HG02938 (cell line): Measurements from ENCODE around the gene LNPK.
"Not testable (repeated sequence)": the region's sequence is repeated elsewhere in the genome, so short reads cannot be mapped to it uniquely, and the experiment has no call there.

Source experiments
- ATAC-seq: cut with Tn5 transposase; IDR thresholded peaks from one replicate; pipeline ENCODE4 v1.9.1; 2021; ENCODE audit warnings: mild to moderate bottlenecking, moderate library complexity; ENCODE audit not compliant: unreplicated experiment

LNPK gene

DNA sequence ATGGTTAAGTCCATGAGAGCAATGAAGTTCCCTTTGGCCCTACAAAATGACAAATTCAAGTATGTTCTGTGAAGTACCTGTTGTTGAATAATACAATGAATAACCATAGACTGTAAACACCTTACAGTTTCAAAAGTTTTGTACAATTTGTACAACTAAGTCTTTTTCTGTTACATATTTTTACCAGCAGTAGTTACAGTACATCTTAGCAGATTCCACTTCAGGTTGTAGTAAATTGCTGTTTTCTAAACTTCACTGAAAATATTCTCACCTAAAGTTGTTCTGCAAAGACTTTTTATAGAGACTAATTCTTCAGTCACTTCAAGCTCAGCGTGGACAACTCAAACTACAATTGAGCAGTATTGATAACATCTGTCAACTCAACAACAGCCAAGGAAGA is 28.7 kb downstream of the LNPK start:
- ATAC-seq, result no peak

DNA sequence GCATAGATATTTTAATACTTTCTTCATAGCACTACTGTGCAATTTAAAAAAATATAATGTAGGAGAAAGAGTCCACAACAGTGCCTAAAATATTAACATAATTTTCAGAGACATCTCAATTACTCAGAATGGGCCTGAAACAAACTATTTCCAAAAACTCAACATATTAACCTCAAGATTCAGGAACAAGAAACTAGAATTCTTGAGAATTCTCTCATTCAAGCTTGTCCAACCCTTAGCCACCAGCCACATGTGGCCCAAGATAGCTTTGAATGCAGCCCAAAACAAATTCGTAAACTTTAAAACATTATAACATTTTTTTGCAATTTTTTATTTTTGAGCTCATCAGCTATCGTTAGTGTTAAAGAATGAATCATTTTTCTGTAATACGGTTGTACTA is 35.2 kb downstream of the LNPK start:
- no peak for ATAC-seq

DNA sequence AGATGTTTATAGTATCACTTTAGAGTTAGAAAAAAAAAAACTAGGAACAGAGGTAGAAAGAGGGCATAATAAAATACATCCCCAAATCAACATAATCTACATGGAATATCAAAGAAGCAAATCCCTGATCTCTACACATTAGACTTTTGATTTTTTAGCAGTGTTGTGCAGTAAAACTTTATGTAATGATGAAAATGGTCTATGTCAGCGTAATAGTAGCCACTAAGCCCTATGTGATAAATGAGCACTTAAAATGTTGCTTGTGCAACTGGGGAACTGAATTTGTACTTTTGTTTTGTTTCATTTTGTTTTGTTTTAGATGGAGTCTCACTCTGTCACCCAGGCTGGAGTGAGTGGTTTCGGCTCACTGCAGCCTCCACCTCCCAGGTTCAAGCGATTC is 36.3 kb downstream of the LNPK start:
- ATAC-seq, result no peak

DNA sequence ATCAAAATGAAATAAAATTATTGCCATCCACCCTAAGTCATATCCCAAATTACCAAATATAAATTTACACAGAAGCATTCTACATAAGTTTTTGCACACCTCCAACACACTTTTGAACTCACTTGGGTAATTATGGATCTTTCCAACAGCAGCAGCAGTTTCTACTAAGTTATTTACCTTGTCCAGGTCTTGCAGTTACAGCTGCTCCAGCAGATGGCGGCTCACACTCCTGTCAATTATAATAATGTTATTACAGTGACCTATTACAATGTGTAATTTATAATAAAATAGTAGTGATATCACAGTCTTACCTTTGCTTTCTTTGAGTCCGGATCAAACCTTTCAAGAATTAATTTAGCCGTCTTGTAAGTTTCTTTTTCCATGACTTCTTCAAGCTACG is 37.9 kb downstream of the LNPK start:
- no peak for ATAC-seq

DNA sequence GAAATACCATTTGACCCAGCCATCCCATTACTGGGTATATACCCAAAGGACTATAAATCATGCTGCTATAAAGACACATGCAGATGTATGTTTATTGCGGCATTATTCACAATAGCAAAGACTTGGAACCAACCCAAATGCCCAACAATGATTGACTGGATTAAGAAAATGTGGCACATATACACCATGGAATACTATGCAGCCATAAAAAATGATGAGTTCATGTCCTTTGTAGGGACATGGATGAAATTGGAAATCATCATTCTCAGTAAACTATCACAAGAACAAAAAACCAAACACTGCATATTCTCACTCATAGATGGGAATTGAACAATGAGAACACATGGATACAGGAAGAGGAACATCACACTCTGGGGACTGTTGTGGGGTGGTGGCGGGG is 38.9 kb downstream of the LNPK start:
- not testable (repeated sequence) for ATAC-seq

DNA sequence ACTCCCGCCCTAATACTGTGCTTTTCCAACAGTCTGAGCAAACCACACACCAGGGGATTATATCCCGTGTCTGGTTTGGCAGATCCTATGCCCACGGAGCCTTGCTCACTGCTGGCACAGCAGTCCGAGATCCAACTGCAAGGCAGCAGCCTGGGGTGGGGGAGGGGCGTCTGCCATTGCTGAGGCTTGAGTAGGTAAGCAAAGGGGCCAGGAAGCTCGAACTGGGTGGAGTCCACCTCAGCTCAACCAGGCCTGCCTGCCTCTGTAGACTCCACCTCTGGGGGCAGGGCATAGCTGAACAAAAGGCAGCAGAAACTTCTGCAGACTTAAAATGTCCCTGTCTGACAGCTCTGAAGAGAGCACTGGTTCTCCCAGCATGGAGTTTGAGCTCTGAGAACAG is 44.2 kb downstream of the LNPK start:
- ATAC-seq, result no peak

DNA sequence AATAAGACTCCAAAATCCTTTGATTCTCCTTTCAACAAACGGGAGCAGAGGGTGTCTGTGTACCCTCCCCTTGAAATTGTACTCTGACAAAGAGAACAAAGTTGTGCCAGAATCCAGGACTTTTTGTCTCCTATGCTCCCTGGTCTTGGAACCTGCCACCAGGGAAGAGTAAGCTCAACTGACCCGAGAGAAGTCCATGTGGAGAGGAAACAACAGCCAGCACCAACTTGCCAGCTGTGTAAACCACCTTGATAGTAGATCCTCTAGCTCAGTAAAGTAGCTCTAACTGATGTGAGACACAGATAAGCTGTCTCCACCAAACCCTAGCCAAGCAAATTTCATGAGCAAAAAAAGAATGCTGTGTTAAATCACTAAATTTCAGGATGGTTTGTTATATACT is 46.9 kb downstream of the LNPK start:
- no peak for ATAC-seq

DNA sequence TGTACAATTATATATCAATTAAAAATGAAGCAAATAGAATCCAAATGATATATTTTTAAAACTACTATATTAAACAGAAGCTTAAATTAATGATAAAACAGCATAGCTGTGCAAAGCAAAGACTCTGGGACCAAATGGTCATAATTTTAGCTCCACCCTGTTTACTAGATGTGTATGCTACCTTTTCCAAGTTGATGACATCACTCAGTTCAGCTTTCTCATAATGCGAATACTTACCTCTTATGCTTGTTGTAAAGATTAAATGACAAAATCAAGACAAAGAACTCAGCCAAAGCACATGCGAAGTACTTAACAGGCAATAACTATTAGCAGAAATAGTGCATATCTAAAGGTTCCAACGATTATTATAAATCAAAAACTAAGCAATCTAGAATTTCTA is 51.6 kb downstream of the LNPK start:
- ATAC-seq, result no peak

DNA sequence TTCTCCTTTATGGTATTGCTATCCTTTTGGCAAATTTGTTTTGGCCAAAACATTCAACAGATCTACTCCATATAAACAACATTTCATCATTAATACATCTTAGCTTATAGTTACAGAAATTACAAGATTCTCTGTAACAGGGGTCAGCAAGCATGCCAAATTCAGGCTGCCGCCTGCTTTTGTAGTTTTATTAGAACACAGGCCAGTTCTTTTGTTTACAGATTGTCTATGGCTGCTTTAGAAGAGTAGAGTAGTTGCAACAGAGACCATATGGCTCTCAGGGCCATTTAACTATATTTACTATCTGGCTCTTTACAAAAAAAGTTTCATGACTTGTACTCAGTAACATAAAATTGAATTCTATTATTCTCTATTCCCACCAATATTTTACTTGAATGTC is 53.9 kb downstream of the LNPK start:
- ATAC-seq, result no peak

DNA sequence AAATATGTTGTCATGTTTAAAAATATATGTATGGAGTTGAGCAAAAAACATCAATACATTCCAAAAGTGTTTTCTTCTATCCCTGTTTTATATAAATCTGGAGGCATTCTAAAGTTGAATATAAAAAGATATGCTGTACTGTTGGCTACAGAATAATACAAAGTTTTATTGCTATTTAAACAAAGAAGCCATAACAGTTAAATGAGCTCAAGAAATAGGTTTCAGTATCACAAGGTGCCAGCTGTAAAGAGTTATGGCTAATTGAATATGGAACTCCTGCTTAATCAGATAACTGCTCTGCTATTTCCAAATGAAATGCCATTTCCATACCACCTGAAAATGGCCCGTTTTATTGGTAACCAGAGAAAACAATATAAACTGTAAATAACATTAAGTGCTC is 55.0 kb downstream of the LNPK start:
- ATAC-seq, result no peak

DNA sequence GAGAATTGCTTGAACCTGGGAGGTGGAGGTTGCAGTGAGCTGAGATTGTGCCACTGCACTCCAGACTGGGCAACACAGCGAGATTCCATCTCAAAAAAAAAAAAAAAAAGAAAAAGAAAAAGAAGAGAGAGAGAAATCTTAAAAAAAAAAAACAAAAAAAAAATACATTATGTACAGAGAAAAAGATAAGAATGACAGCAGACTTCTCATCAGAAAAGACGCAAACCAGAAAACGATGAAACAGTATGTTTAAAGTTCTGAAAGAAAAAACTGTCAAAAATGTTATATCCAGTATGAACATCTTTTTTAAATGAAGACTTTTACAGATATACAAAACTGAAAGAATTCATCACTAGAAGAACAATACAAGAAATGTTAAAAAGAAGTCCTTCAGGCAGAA is 60.4 kb downstream of the LNPK start:
- ATAC-seq, result no peak

DNA sequence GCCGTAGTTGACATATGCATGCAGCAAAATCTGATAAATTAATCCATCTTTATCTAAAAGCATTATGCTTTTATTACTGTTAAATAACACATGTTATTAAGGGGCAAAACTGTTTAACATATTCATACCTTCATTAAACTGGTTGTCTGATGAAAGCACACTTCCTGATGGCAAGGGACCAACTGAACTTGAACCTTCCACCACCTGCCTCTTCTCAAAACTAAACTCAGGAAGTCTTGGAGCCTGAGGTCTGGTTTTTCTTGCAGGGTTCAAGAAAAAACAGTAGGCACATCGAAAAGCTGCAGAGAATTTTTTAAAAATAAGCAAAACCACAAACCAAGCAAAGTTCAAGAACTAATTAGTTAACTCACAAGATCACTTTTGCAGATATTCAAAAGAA is 64.9 kb downstream of the LNPK start:
- no peak for ATAC-seq

DNA sequence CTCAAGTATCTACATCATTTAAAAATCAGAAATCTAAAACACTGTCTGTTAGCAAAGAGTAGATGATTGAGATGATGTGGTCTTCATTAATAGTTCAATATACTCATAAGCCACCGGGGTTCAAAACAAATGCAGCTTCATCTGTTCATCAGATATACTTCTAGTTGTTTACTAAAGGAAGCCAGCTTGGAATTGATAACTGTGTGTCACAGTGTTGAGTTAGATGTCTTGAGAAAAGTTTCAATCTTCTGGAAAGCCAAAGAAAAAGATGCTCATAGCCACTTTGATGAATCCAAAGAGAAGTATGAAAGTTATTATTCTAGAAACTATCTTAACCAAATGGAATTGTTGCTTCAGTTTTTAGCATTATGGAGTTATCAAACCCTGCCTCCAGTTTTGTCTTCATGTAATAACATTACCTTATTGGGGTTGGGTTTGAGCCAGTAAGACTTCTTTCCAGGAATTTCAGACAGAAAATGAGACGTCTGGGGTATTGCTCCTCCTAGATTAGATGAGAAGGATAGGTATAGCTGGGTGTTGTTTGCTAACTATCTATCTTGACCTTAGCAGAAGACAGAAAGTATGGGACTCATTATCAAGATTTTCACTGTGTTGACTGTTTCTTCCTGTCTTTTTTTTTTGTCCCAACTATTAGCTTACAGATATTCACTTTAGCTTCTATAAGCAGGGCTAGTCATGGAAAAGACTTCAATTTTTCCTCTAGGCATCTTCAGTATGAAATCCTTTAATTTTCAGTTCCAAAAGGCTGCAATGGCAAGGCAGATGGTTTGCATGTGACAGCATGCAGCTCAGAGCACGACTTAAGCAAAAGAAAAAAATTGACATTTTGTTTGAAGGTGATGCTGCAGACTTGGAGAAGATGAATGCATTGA is 66.5 kb downstream of the LNPK start:
- no peak for ATAC-seq

DNA sequence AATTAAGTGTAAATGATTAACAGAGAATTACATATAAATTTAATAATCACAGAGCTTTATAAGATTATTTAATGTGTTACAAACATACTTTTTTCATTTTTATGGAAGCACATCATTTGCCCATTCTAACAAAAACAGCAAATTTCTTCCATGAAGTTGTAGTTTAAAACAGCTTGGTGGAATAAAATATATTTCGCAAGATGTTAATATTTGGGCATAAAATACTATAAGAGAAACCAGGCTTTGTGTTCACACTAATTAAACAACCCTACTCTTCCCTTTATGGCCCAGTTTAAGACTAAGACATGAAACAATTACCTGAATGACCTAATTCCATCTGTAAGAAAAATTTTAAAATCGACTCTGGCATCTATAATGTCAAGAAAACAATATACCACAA is 69.4 kb downstream of the LNPK start:
- no peak for ATAC-seq

DNA sequence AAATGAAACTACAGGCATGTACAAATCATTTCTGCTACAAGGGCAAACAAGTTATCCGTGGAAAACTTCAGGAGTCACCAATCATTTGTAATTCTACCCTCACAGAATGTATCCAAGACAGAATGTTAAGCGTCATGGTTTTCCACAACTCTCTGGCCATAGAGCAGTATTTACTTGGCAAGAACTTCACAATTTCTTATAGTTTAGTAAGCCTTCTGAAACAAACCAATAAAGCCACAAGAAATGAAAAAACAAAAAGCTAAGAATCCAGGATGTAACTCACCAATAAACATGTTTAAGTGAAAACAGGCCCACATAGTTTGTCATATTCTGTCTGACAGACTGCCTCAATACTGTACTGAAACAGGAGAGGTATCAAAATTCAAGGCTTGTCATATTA is 70.3 kb downstream of the LNPK start:
- ATAC-seq, result no peak

DNA sequence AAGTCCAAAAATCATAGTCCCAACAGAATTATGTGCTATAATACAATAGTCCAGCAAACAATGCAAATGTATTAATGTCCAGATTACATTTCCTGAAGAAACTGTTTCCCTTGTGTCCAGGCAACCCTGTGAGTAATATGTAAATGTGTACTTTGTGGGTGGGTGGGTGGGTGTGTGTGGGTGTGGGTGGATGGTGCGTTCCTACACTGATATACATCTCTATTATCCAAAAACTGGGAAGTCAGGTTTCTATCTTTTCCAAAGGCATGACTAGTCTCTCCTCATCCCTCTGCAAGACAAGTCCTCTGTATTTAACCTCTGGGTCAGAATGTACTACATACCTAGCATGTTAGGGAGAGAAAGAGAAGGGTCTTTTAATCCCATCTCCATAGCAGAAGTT is 71.6 kb downstream of the LNPK start:
- no peak for ATAC-seq

DNA sequence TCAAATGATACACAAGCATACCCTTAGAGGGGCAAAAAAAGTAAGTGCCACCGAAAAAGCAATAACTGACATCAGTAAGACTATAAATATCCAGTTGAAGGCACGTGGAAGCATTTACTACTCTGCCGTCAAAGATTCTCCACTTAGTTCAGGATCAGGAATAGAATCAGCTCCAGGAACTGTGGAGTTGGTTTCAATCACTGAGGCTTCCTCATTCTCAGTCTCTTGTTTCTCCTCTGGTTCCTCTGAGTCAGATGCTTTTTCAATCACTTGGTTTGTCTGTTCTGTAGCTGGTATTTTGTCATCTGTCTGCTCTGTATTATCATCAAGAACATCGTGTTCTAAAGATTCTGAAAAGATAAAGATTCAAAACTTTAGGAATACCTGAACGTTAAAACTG is 72.2 kb downstream of the LNPK start:
- ATAC-seq, result no peak

DNA sequence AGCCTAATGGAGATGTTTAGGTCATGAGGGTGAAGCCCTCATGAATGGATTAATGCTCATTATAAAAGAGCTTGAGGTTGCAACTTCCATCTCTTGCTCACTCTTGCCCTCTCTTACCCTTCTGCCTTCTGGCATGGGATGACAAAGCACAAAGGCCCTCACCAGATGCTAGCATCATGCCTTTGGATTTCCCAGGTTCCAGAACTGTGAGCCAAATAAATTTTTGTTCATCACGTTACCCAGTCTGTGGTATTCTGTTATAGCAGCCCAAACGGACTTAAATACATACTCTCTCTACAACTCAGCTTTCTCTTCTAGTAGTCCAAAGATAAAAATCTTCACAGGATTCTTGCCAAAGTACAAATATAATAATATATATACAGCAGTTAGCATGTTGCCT is 75.8 kb downstream of the LNPK start:
- ATAC-seq, result no peak

DNA sequence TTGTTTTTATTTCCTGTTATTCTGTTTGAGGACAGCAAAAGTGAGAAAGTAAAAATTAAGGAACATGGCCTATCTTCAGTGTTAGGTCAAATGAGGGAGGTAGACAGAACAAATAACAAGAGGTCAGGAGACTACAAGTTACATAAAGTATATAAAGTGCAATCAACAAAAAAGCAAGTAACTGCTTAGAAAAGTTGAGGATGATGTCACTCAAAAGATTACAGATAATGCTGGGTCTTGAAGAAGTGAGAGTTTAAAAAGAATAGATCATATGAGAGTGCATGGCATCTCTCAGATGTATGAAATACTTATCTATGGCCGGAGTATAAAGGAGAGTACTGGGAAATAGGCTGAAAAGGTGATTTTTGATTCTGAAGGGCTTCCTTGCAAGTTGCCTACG is 79.9 kb downstream of the LNPK start:
- no peak for ATAC-seq

DNA sequence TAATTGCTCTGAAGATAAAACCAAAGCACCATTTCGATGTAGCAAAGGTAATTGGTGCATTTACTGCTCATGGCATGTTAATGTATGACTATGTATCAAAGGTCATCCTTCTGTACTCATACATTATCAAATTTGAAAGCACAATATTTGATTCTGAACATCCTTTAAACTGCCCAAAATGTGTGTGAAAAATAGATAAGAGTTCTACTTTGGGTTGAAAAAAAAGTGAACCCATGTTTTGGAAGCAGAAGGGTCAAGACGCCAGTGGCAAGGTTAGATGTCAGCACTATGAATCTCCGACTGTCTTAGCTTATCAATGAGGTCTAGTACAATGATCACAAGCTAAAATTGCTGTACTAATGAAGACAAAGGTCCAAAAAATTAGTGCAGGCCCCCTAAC is 83.1 kb downstream of the LNPK start:
- ATAC-seq, result no peak

DNA sequence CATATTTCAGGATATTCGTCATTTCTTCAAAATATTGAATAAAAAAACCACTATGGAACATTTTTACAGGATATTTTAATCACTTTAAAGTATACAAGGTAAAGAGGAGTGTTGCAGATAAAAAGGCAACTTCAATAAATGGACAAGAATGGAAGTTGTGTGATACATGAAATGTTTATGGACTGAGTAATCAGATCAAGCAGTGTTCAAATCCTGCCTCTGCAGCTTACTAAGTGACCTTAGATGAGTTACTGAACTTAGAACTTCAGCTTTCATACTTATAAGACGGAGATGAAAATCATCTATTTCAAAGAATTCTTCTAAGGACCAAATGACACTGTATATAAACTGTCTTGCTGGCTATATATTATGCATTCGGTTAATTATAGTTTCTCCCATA is 87.2 kb downstream of the LNPK start:
- ATAC-seq, result no peak

DNA sequence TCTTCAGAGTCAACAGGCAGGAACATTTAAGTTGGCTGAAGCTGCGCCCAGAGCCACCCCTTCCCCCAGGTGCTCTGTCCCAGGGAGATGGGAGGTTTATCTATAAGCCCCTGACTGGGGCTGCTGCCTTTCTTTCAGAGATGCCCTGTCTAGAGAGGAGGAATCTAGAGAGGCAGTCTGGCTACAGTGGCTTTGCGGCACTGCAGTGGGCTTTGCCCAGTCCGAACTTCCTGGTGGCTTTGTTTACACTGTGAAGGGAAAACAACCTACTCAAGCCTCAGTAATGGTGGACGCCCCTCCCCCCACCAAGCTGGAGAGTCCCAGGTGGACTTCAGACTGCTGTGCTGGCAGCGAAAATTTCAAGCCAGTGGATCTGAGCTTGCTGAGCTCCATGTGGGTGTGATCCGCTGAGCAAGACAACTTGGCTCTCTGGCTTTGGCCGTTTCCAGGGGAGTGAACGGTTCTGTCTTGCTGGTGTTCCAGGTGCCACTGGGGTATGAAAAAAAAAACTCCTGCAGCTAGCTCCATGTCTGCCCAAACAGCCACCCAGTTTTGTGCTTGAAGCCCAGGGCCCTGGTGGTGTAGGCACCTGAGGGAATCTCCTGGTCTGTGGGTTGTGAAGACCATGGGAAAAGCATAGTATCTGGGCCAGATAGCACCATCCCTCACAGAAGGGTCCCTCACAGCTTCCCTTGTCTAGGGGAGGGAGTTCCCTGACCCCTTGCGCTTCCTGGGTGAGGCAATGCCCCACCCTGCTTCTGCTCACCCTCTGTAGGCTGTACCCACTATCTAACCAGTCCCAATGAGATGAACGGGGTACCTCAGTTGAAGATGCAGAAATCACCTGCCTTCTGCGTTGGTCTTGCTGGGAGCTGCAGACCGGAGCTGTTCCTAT is 88.0 kb downstream of the LNPK start:
- not testable (repeated sequence) for ATAC-seq
